HepG2 (cell line): ENCODE results near the gene SNRPF. TPM values are rescaled to one million over a fixed set of nuclear protein-coding genes. Genes with fewer than 3 reads are reported as not detected.

Experiments
- CAMTA2 ChIP-seq: sonication (generic); formaldehyde crosslinking; IDR thresholded peaks from 2 replicates; pipeline ENCODE4 v1.4.0; 2020; ENCODE audit warnings: mild to moderate bottlenecking, missing genetic modification reagents, borderline replicate concordance
- ELF3 ChIP-seq: IDR thresholded peaks from 2 replicates; pipeline ENCODE4 v1.6.1; 2016; ENCODE audit warnings: missing genetic modification reagents, missing compliant biosample characterization
- GABPA ChIP-seq, 2 experiments: IDR thresholded peaks; 2 replicates each; pipeline ENCODE4 v1.6.1; 2011 to 2016; ENCODE audit warnings: low read depth in 2 of 2, low read length in 1 of 2, missing biosample characterization in 1 of 2, missing genetic modification characterization in 1 of 2
- NFYB ChIP-seq: sonication (generic); formaldehyde crosslinking; IDR thresholded peaks from 2 replicates; pipeline ENCODE4 v1.4.0; 2020; ENCODE audit warnings: missing genetic modification reagents
- NR3C1 ChIP-seq: sonication (generic); formaldehyde crosslinking; IDR thresholded peaks from 2 replicates; pipeline ENCODE4 v1.4.0; 2020; ENCODE audit warnings: missing genetic modification reagents
- PCBP2 ChIP-seq: fragments of 200-400 bp; formaldehyde crosslinking; optimal IDR thresholded peaks from 2 replicates; pipeline ENCODE3; 2018; ENCODE audit warnings: low read length, low read depth; ENCODE audit not compliant: poor library complexity, severe bottlenecking
- PHF21A ChIP-seq: sonication (generic); formaldehyde crosslinking; IDR thresholded peaks from 2 replicates; pipeline ENCODE4 v1.5.0; 2020; ENCODE audit warnings: mild to moderate bottlenecking, missing genetic modification reagents
- POLR2AphosphoS5 ChIP-seq: IDR thresholded peaks from 2 replicates; pipeline ENCODE4 v1.6.1; 2012; ENCODE audit warnings: low read depth, low read length
- TAF1 ChIP-seq: sonication (generic); formaldehyde crosslinking; IDR thresholded peaks from 2 replicates; pipeline ENCODE4 v1.4.0; 2020; ENCODE audit warnings: missing genetic modification reagents
- YY1 ChIP-seq: IDR thresholded peaks from 2 replicates; pipeline ENCODE4 v1.6.1; 2011; ENCODE audit warnings: low read length, low read depth, moderate library complexity, mild to moderate bottlenecking; ENCODE audit not compliant: insufficient read depth, insufficient replicate concordance
- ZNF564 ChIP-seq: sonication (generic); formaldehyde crosslinking; IDR thresholded peaks from 2 replicates; pipeline ENCODE4 v1.8.1; 2023; ENCODE audit warnings: mild to moderate bottlenecking, missing genetic modification reagents
- ZNF615 ChIP-seq: sonication (generic); formaldehyde crosslinking; IDR thresholded peaks from 2 replicates; pipeline ENCODE4 v1.5.0; 2020; ENCODE audit warnings: mild to moderate bottlenecking, missing genetic modification reagents, borderline replicate concordance
- ZNF652 ChIP-seq: IDR thresholded peaks from 2 replicates; pipeline ENCODE4 v1.6.1; 2016; ENCODE audit warnings: low read depth, borderline replicate concordance
- ZSCAN31 ChIP-seq: sonication (generic); formaldehyde crosslinking; IDR thresholded peaks from 2 replicates; pipeline ENCODE4 v1.5.0; 2020; ENCODE audit warnings: low read depth, mild to moderate bottlenecking, missing genetic modification reagents
- polyA plus RNA-seq, 8 experiments: library from polyadenylated mRNA; depleted of rRNA in 3 of 8; stranded (reverse) in 7 of 8; unstranded in 1 of 8; fragments of >200 nt; fragmentation: Illumina TruSeq in 4 of 8; extraction: Trizol in 4 of 8; gene quantifications; 2 replicates each; pipeline versions ENCODE4 v1.2.1 to v1.2.3, GENCODE V29; 2011 to 2016; ENCODE audit warnings: low read depth in 4 of 8, missing spikeins in 1 of 8, mixed read lengths in 1 of 8; ENCODE audit not compliant: insufficient read depth in 1 of 8
- total RNA-seq, 5 experiments: library from RNA; depleted of rRNA; stranded (reverse); fragments of >200 nt; fragmentation: Illumina TruSeq; extraction: Trizol; gene quantifications; 2 replicates each; pipeline ENCODE4 v1.2.3, GENCODE V29; 2016; ENCODE audit warnings: low read depth in 1 of 5
- TF ChIP-seq, protein P1 (sequence below): sonication (generic); formaldehyde crosslinking; IDR thresholded peaks from 2 replicates; pipeline ENCODE4 v1.5.0; 2020; ENCODE audit warnings: missing genetic modification reagents
- TF ChIP-seq, protein P2 (sequence below): sonication (generic); formaldehyde crosslinking; conservative IDR thresholded peaks from 2 replicates; pipeline ENCODE4 v1.4.0; 2020; ENCODE audit warnings: missing genetic modification reagents
- TF ChIP-seq, protein P3 (sequence below): sonication (generic); formaldehyde crosslinking; IDR thresholded peaks from 2 replicates; pipeline ENCODE4 v1.4.0; 2020; ENCODE audit warnings: missing genetic modification reagents, mild to moderate bottlenecking, borderline replicate concordance
- TF ChIP-seq, protein P4 (sequence below): sonication (generic); formaldehyde crosslinking; IDR thresholded peaks from 2 replicates; pipeline ENCODE4 v1.5.0; 2020; ENCODE audit warnings: mild to moderate bottlenecking, missing genetic modification reagents, borderline replicate concordance

The SNRPF gene
- total and polyA plus RNA-seq, 2 of the 13 experiments (the other 11 are each of a cell fraction or from before 2014, with no cell fraction given): 31.7 to 77.2 TPM

DNA sequence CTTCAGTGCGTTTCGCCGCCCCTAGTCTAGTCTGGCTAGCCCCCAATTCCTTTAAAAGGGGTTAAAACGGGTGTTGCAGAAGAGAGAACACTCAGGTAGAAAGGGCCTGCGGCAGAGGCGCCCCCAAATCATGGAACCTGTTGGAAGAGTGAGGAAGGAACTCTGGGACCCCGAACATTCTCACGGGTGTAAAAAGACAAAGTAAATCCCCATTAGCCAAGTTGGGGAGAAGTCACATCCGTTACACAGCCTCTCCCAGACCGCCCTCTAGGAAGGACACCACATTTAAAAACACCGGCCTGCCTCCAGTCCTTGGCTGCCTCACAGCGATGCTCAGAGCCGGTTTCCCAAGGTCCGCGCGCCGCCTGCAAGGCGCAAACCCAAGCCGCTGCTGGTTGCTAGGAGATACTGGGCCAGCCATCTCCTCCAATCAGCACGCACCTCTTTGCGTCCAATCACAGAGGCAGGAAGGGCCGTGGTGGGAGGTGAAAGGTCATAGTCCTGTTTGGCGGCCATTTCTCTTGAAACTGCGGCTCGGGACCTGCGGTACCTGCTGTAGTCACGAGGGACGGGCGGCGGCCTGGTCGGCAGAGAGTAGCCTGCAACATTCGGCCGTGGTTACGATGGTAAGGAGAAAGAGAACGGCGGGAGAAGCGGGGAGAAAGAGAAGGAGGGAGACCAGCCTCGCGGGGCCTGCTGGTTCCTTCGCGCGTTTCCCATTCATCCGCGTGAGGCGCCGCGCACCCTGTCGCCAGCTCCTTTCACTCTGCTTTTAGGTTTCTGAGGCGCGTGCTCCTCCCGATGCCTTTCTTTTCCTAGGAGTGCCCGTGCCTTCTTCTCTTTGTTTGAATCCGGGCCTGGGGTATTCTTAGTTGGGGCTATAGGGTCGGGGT, at the start of gene SNRPF (continued):
- TF ChIP-seq, protein P1, sequence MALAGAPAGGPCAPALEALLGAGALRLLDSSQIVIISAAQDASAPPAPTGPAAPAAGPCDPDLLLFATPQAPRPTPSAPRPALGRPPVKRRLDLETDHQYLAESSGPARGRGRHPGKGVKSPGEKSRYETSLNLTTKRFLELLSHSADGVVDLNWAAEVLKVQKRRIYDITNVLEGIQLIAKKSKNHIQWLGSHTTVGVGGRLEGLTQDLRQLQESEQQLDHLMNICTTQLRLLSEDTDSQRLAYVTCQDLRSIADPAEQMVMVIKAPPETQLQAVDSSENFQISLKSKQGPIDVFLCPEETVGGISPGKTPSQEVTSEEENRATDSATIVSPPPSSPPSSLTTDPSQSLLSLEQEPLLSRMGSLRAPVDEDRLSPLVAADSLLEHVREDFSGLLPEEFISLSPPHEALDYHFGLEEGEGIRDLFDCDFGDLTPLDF (CRISPR knock-in tag): peak; percentile 60
- TF ChIP-seq YY1 (peak; percentile 98), ELF3 (CRISPR knock-in tag) (peak; percentile 33; the same call in 1 of the 2 replicates), POLR2AphosphoS5 (peak; percentile 85), ZNF564 (CRISPR knock-in tag) (0 out of 2 replicates have a peak, but pooled peaks have one; percentile 32), CAMTA2 (CRISPR knock-in tag) (no peak), GABPA (IDR thresholded peaks at IDR 0.05; ENCODE audit: low read depth, low read length) (no peak), GABPA (CRISPR knock-in tag; IDR thresholded peaks at IDR 0.05; ENCODE audit: low read depth) (peak; percentile 45), PHF21A (no peak), ZNF652 (CRISPR knock-in tag) (no peak; the same call in 1 of the 2 replicates), NR3C1 (CRISPR knock-in tag) (no peak), PCBP2 (no peak), ZSCAN31 (CRISPR knock-in tag) (peak; percentile 68), NFYB (CRISPR knock-in tag) (peak; percentile 99), TAF1 (CRISPR knock-in tag) (peak; percentile 75; the same call in 1 of the 2 replicates), ZNF615 (no peak)
- TF ChIP-seq, protein P2, sequence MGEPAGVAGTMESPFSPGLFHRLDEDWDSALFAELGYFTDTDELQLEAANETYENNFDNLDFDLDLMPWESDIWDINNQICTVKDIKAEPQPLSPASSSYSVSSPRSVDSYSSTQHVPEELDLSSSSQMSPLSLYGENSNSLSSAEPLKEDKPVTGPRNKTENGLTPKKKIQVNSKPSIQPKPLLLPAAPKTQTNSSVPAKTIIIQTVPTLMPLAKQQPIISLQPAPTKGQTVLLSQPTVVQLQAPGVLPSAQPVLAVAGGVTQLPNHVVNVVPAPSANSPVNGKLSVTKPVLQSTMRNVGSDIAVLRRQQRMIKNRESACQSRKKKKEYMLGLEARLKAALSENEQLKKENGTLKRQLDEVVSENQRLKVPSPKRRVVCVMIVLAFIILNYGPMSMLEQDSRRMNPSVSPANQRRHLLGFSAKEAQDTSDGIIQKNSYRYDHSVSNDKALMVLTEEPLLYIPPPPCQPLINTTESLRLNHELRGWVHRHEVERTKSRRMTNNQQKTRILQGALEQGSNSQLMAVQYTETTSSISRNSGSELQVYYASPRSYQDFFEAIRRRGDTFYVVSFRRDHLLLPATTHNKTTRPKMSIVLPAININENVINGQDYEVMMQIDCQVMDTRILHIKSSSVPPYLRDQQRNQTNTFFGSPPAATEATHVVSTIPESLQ (CRISPR knock-in tag): 0 out of 2 replicates have a peak, but pooled peaks have one; percentile 48
- TF ChIP-seq, protein P3, sequence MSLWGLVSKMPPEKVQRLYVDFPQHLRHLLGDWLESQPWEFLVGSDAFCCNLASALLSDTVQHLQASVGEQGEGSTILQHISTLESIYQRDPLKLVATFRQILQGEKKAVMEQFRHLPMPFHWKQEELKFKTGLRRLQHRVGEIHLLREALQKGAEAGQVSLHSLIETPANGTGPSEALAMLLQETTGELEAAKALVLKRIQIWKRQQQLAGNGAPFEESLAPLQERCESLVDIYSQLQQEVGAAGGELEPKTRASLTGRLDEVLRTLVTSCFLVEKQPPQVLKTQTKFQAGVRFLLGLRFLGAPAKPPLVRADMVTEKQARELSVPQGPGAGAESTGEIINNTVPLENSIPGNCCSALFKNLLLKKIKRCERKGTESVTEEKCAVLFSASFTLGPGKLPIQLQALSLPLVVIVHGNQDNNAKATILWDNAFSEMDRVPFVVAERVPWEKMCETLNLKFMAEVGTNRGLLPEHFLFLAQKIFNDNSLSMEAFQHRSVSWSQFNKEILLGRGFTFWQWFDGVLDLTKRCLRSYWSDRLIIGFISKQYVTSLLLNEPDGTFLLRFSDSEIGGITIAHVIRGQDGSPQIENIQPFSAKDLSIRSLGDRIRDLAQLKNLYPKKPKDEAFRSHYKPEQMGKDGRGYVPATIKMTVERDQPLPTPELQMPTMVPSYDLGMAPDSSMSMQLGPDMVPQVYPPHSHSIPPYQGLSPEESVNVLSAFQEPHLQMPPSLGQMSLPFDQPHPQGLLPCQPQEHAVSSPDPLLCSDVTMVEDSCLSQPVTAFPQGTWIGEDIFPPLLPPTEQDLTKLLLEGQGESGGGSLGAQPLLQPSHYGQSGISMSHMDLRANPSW: peak; percentile 30; the same call in 1 of the 2 replicates
- TF ChIP-seq, protein P4, sequence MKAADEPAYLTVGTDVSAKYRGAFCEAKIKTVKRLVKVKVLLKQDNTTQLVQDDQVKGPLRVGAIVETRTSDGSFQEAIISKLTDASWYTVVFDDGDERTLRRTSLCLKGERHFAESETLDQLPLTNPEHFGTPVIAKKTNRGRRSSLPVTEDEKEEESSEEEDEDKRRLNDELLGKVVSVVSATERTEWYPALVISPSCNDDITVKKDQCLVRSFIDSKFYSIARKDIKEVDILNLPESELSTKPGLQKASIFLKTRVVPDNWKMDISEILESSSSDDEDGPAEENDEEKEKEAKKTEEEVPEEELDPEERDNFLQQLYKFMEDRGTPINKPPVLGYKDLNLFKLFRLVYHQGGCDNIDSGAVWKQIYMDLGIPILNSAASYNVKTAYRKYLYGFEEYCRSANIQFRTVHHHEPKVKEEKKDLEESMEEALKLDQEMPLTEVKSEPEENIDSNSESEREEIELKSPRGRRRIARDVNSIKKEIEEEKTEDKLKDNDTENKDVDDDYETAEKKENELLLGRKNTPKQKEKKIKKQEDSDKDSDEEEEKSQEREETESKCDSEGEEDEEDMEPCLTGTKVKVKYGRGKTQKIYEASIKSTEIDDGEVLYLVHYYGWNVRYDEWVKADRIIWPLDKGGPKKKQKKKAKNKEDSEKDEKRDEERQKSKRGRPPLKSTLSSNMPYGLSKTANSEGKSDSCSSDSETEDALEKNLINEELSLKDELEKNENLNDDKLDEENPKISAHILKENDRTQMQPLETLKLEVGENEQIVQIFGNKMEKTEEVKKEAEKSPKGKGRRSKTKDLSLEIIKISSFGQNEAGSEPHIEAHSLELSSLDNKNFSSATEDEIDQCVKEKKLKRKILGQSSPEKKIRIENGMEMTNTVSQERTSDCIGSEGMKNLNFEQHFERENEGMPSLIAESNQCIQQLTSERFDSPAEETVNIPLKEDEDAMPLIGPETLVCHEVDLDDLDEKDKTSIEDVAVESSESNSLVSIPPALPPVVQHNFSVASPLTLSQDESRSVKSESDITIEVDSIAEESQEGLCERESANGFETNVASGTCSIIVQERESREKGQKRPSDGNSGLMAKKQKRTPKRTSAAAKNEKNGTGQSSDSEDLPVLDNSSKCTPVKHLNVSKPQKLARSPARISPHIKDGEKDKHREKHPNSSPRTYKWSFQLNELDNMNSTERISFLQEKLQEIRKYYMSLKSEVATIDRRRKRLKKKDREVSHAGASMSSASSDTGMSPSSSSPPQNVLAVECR (CRISPR knock-in tag): peak; percentile 97
